H1 (cell line): ENCODE data around the gene NAV2. TPM values are rescaled to one million over a fixed set of nuclear protein-coding genes. Genes with fewer than 3 reads are reported as not detected.
A peak's percentile ranks its signal among the peaks of the same experiment; 100 is the strongest.

Source experiments
- CBX5 ChIP-seq: fragments of 300-800, 300-1000 bp; sonication (generic); IDR thresholded peaks from 2 replicates; pipeline ENCODE4 v1.7.1; 2016; ENCODE audit warnings: antibody characterized with exemption, low read length, low read depth
- CBX8 ChIP-seq: fragments of 300-800, 300-1000 bp; sonication (generic); IDR thresholded peaks from 2 replicates; pipeline ENCODE4 v1.7.1; 2016; ENCODE audit warnings: low read depth, low read length, borderline replicate concordance
- SUZ12 ChIP-seq: fragments of 200-600 bp; sonication (generic); IDR thresholded peaks from 2 replicates; pipeline ENCODE4 v1.6.1; 2012; ENCODE audit warnings: mild to moderate bottlenecking, inconsistent platforms, low read length, moderate library complexity, mixed read lengths
- TAF7 ChIP-seq: optimal IDR thresholded peaks from 2 replicates; pipeline ENCODE3; 2011; ENCODE audit warnings: low read depth, mild to moderate bottlenecking, inconsistent platforms, low read length, moderate library complexity, borderline replicate concordance
- ZNF274 ChIP-seq: IDR thresholded peaks from 2 replicates; pipeline ENCODE4 v1.7.0; 2012; ENCODE audit warnings: low read length, borderline replicate concordance; ENCODE audit errors: extremely low read depth
- polyA plus RNA-seq, 7 experiments: library from polyadenylated mRNA; depleted of rRNA in 3 of 7; stranded (reverse) in 5 of 7; unstranded in 2 of 7; fragments of >200 nt in 5 of 7; fragments of 200-250 nt in 2 of 7; gene quantifications; 1 replicate in 5 of 7; 2 replicates in 1 of 7; 4 replicates in 1 of 7; pipeline versions ENCODE4 v1.2.1 to v1.2.3, GENCODE V29; 2011 to 2013; ENCODE audit warnings: missing spikeins in 2 of 7, mixed read lengths in 2 of 7
- total RNA-seq: library from RNA; stranded (reverse); fragmentation: NEBNext Ultra II Directional; extraction: Animal tissue kit (Norgen Biotek cat#: 25700); gene quantifications from 2 replicates; pipeline ENCODE4 v1.2.1, GENCODE V29; 2021

The NAV2 gene
- total and polyA plus RNA-seq, 2 of the 8 experiments (the other 6 are each of a cell fraction or from before 2014, with no cell fraction given), result 35.6 to 73.6 TPM

DNA sequence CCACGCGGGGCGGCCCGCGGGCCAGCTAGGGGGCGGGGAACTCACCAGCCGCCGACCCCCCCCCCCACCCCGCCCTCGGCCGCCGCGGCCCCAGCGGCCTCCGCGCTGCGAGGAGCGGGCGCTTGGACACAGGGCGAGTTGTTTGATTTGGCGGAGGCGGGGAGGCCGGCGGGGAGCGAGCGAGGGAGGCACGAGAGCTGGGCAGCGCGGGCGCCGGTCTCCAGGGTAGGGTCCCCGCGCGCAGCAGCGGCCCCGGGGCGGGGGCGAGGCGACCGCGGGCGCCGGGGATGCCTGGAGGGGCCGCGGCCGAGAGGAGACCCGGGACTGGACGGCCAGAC, 64.4 kb downstream of the NAV2 start (continued):
- peak; percentile 20 for TF ChIP-seq TAF7
- TF ChIP-seq CBX5, result no peak
- no peak for TF ChIP-seq ZNF274
- TF ChIP-seq SUZ12, result no peak
- no peak for TF ChIP-seq CBX8
